GM19463 (cell line): ENCODE measurements around the gene NUCB1.
A peak's percentile ranks its signal among the peaks of the same experiment; 100 is the strongest.

Source experiments
- ATAC-seq: cut with Tn5 transposase; IDR thresholded peaks from one replicate; pipeline ENCODE4 v1.9.1; 2021; ENCODE audit warnings: mild to moderate bottlenecking, moderate library complexity; ENCODE audit not compliant: unreplicated experiment

Gene NUCB1

DNA sequence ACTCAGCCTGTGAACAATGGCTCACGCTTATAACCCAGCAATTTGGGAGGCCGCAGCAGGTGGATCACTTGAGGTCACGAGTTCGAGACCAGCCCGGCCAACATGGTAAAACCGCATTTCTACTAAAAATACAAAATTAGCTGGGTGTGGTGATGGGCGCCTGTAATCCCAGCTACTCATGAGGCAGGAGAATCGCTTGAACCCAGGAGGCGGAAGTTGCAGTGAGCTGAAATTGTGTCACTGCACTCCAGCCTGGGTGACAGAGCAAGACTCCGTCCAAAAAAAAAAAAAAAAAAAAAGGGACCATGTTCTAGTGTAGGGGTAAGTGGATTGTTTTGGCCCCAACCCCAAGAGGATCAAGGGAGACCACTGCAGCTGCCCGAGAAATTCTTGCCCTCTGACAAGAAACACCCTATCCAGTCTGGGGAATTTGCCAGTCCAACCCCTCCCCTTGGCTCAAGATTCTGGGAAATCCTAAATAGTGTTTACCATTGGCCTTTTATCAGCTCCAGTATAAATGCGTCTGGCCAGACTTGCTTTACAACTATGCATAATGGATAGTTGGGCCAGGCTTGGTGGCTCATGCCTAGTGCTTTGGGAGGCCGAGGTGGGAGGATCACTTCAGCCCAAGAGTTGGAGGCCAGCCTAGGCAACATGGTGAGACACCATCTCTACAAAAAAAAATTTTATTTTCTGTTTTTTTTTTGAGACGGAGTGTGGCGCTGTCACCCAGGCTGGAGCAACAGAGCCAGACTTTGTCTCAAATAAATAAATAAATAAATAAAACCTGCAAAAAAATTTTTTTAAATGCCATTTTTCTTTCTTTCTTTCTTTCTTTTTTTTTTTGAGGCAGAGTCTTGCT, 28.3 kb downstream of the NUCB1 start:
- ATAC-seq, result no peak

GRCh38 chr19:48933382-48933932, 33.3 kb downstream of the NUCB1 start, which contains the start of gene DHDH:
DHDH (plus strand) TSS chr19:48933699; CDS start chr19:48933722, 23 bp downstream.
- peak; percentile 56 for ATAC-seq

DNA sequence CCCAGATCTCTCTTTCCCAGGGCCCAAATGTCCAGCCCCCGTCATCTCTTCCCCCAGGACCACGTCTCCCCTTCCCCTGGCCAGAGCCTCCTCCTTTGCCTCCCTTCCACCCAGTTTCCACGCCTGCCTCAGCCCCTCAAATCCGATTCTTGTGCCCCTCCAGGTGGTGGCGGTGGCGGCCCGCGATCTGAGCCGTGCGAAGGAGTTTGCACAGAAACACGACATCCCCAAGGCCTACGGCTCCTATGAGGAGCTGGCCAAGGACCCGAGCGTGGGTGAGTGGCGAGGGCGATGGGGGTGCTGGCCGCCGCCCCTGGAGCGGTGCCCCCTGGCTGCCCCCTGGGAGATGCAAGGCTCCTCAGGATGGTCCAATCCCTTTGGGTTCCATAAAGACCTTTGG, 34.7 kb downstream of the NUCB1 start:
- no peak for ATAC-seq

GRCh38 chr19:48935864-48936263, 35.8 kb downstream of the NUCB1 start:
- ATAC-seq, result no peak

DNA sequence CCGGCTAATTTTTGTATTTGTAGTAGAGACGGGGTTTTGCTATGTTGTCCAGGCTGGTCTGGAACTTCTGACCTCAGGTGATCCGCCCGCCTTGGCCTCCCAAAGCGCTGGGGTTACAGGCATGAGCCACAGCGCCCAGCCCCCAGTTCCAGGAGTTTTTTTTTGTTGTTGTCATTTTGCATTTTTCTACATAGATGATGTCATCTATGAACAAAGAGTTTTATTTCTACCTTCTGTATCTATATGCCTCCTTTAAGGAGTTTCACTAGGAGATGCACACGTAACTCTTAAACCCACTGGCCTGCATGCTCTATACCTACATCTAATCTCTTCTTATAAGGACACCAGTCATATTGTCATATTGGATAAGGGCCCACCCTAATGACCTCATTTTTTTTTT, 38.1 kb downstream of the NUCB1 start:
- no peak for ATAC-seq

GRCh38 chr19:48940902-48941301, 40.8 kb downstream of the NUCB1 start:
- no peak for ATAC-seq

GRCh38 chr19:48943081-48943480, 43.0 kb downstream of the NUCB1 start:
- ATAC-seq, result no peak

GRCh38 chr19:48945415-48945814, 45.3 kb downstream of the NUCB1 start:
- ATAC-seq, result no peak

DNA sequence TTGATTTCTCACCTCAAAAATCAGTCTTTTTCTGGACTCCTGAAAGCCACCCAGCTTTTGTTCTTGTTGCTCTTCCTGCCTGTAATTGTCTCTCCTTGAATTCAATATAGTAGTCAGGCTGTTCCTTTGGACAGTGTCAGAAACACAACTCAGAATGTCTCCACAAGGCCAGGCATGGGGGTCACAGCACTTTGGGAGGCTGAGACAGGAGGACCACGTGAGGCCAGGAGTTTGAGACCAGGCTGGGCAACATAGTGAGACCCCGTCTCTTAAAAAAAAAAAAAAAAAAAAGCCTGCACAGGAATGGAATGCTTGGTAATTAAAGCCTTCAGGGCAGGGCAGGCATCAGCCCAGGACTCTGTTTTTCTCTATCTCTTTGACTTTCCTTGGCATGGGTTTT, 45.7 kb downstream of the NUCB1 start:
- no peak for ATAC-seq

- ATAC-seq, result no peak
Measured at GRCh38 chr19:48946463-48947257, 46.5 kb downstream of the NUCB1 start.

DNA sequence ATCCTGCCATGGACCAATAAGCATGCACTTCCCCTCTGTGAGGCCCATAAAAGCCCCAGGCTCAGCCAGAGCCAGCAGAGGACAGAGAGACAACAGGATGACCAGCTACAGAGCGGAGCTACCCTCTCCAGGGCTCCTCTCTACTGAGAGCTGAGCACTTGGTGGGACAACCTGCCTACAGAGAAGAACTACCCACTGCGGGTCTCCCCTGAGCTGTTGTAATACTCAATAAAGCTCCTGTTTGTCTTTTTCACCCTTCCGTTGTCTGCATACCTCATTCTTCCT, 47.1 kb downstream of the NUCB1 start:
- ATAC-seq, result no peak

DNA sequence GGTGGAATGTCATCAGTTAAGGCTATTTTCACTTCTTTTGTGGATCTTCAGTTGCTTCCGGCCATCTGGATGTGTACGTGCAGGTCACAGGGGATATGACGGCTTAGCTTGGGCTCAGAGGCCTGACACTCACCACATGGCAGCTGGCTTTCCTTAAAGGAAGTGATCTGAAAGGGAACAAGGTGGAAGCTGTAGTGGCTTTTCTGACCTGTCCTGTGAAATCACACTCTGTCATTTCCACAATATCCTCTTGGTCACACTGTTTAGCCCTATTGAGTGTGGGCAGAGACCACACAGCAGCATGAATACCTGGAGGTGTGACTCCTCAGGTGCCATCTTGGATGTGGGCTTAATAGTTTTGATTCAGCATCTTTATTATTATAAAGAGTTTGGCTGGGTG, 50.0 kb downstream of the NUCB1 start:
- ATAC-seq, result no peak

- no peak for ATAC-seq
Measured at GRCh38 chr19:48950830-48951519, 50.9 kb downstream of the NUCB1 start.

DNA sequence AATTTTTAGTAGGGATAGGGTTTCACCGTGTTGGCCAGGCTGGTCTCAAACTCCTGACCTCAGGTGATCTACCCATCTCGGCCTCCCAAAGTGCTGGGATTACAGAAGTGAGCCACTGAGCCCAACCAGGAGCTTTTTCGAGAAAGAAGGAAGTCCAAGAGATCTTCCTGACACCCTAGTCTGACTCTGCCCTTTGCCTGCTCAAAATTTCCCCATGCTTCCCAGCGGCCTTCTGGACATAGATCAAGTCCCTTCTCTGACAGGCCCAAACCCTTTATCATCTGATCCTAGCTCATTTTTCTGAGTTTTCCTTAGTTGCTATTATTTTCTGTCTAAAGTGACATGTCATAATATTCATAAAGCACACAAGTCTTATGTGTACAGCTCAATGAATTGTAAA, 53.0 kb downstream of the NUCB1 start:
- no peak for ATAC-seq

DNA sequence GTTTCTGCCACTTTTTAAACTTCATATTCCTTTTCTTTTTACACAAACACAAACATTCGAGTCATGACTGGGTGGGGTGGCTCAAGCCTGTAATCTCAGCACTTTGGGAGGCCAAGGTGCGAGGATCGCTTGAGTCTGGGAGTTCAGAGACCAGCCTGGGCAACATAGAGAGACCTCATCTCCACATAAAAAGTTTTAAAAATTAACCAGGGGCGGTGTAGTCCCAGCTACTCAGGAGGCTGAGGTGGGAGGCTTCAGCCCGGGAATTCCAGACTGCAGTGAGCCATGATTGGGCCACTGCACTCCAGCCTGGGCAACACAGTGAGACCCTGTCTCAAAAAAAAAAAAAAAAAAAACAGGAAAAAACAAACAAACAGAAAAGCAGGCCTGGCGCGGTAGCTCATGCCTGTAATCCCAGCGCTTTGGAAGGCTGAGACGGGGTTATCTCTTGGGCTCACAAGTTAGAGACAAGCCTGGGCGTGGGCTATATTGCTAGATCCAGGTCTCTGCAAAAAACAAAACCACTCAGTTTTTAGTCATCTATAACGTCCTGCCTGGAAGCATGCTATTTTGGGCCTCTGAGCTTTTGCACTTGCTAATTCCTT, 54.0 kb downstream of the NUCB1 start:
- ATAC-seq, result no peak

- ATAC-seq, result peak; percentile 88
Measured at GRCh38 chr19:48954595-48955307, 54.6 kb downstream of the NUCB1 start, which contains the start of gene BAX. BAX (plus strand) TSS chr19:48954875; CDS start chr19:48954929, 54 bp downstream.

GRCh38 chr19:48955308-48955958, 55.3 kb downstream of the NUCB1 start:
- ATAC-seq, result no peak

- ATAC-seq, result no peak
Measured at GRCh38 chr19:48958006-48958405, 57.9 kb downstream of the NUCB1 start.

- ATAC-seq, result no peak
Measured at GRCh38 chr19:48959341-48960239, 59.5 kb downstream of the NUCB1 start.
